GM19452 (cell line): ENCODE data around the gene CXorf65.

Experiments
- ATAC-seq: cut with Tn5 transposase; IDR thresholded peaks from one replicate; pipeline ENCODE4 v1.9.1; 2021; ENCODE audit not compliant: unreplicated experiment

The CXorf65 gene

GRCh38 chrX:71067712-71068043 lies 38.9 kb downstream of the CXorf65 start:
- ATAC-seq, result peak; percentile 3

DNA sequence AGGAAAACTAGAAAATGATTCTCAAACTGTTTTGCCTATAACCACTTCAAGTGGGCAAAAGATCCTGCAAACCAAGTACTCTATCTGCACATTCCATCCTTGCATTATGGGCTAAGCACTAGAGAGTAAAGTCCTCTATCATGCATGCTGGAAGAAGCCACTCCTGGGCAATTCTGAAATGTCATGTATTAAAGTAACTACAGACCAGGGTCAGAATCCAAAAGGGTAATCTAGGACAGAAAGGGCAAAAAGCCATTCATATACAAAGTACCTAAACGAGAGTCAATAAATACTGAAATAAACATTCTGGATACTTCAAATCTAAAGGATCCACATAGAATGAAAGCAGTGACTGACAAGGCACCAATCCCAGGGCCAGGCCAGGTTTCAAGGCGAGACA lies 39.5 kb downstream of the CXorf65 start:
- ATAC-seq, result no peak

- no peak for ATAC-seq
Measured at GRCh38 chrX:71060127-71060526, 46.4 kb downstream of the CXorf65 start.

DNA sequence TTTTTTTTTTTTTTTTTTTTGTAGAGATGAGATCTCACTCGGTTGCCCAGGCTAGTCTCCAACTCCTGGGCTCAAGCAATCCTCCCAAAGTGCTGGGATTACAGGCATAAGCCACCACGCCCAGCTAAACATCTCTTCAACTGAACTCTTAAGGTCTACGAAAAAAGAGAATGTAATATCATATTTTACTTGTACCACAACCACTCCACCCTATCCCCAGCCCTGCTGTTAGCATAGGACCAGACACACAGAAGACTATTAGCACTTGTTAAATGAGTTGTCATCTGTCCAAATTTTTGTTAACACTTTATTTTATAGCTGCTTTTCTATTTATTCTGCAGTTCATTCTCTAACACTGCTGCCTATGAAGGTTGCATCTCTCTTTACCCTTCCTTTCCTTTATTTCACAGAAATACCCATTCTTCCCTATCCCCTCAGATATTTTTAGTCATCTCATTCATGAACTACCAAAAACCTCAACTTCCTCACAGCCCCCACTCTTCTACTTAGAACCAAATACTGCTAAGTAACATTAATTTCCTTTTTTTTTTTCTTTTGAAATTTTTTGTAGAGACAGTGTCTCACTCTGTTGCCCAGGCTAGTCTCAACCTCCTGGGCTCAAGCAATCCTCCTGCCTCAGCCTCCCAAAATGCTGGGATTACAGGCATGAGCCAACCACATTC lies 48.6 kb downstream of the CXorf65 start:
- no peak for ATAC-seq

- ATAC-seq, result no peak
Measured at GRCh38 chrX:71056867-71057266, 49.7 kb downstream of the CXorf65 start.
